Stimulated activated naive CD4-positive, alpha-beta T cell treated with Interleukin-2 at 50 U/mL for 16 hours (primary cell): ENCODE results near the gene PLXDC2.
"Not testable (repeated sequence)": the region's sequence is repeated elsewhere in the genome, so short reads cannot be mapped to it uniquely, and the experiment has no call there.

ENCODE experiments used
- DNase-seq: peaks from one replicate; lab custom pipeline; 2025; lab: John Stamatoyannopoulos, UW

Gene PLXDC2

GRCh38 chr10:20114179-20114578, 297.9 kb downstream of the PLXDC2 start:
- DNase-seq, result no peak

GRCh38 chr10:20115894-20116293, 299.7 kb downstream of the PLXDC2 start:
- no peak for DNase-seq

GRCh38 chr10:20117471-20117870, 301.2 kb downstream of the PLXDC2 start:
- no peak for DNase-seq

GRCh38 chr10:20118119-20118518, 301.9 kb downstream of the PLXDC2 start:
- no peak for DNase-seq

GRCh38 chr10:20128811-20129210, 312.6 kb downstream of the PLXDC2 start:
- no peak for DNase-seq

GRCh38 chr10:20132816-20133215, 316.6 kb downstream of the PLXDC2 start:
- no peak for DNase-seq

- DNase-seq, result no peak
These were observed 317.5 kb downstream of the PLXDC2 start for GRCh38 chr10:20133669-20134189.

- DNase-seq, result no peak
These were observed 326.1 kb downstream of the PLXDC2 start for GRCh38 chr10:20142311-20142710.

GRCh38 chr10:20144268-20144667, 328.0 kb downstream of the PLXDC2 start:
- no peak for DNase-seq

GRCh38 chr10:20146004-20146403, 329.8 kb downstream of the PLXDC2 start:
- DNase-seq, result no peak

- DNase-seq, result no peak
These were observed 331.5 kb downstream of the PLXDC2 start for GRCh38 chr10:20147684-20148083.

GRCh38 chr10:20156511-20156910, 340.3 kb downstream of the PLXDC2 start:
- DNase-seq, result no peak

GRCh38 chr10:20157314-20157713, 341.1 kb downstream of the PLXDC2 start:
- no peak for DNase-seq

GRCh38 chr10:20158086-20158485, 341.9 kb downstream of the PLXDC2 start:
- no peak for DNase-seq

GRCh38 chr10:20162123-20162522, 345.9 kb downstream of the PLXDC2 start:
- DNase-seq, result no peak

- no peak for DNase-seq
These were observed 350.0 kb downstream of the PLXDC2 start for GRCh38 chr10:20166096-20166675.

GRCh38 chr10:20170661-20171060, 354.4 kb downstream of the PLXDC2 start:
- DNase-seq, result no peak

GRCh38 chr10:20173046-20173445, 356.8 kb downstream of the PLXDC2 start:
- no peak for DNase-seq

- DNase-seq, result no peak
These were observed 359.5 kb downstream of the PLXDC2 start for GRCh38 chr10:20175719-20176118.

GRCh38 chr10:20180766-20181165, 364.5 kb downstream of the PLXDC2 start:
- DNase-seq, result no peak

- DNase-seq, result no peak
These were observed 365.2 kb downstream of the PLXDC2 start for GRCh38 chr10:20181434-20181833.

GRCh38 chr10:20185116-20185515, 368.9 kb downstream of the PLXDC2 start:
- no peak for DNase-seq

GRCh38 chr10:20191392-20191791, 375.2 kb downstream of the PLXDC2 start:
- DNase-seq, result not testable (repeated sequence)

- DNase-seq, result no peak
These were observed 378.8 kb downstream of the PLXDC2 start for GRCh38 chr10:20195076-20195475.
